H9 (cell line): ENCODE measurements around the gene WSB1. TPM values are rescaled to one million over a fixed set of nuclear protein-coding genes. Genes with fewer than 3 reads are reported as not detected.

Source experiments
- DNase-seq: peaks from one replicate; pipeline ENCODE4 v3.0.0-alpha.2; 2017
- H2AFZ ChIP-seq: one replicate; pipeline ENCODE4 v1.6.1; 2013; ENCODE audit warnings: mild to moderate bottlenecking, low read length, control low read depth, moderate library complexity
- H2AK5ac ChIP-seq: 2 replicates; pipeline ENCODE4 v1.6.1; 2013; ENCODE audit warnings: low read length, control low read depth, mixed read lengths; ENCODE audit not compliant: insufficient read length
- H2BK120ac ChIP-seq: one replicate; pipeline ENCODE4 v1.6.1; 2013; ENCODE audit warnings: low read depth, mild to moderate bottlenecking, low read length, control low read depth, inconsistent platforms; ENCODE audit not compliant: poor library complexity, severe bottlenecking
- H2BK12ac ChIP-seq: 2 replicates; pipeline ENCODE4 v1.6.1; 2013; ENCODE audit warnings: low read length, control low read depth, mixed read lengths, low read depth; ENCODE audit not compliant: insufficient read length
- H2BK15ac ChIP-seq: 2 replicates; pipeline ENCODE4 v1.6.1; 2013; ENCODE audit warnings: low read depth, low read length, control low read depth
- H2BK20ac ChIP-seq: one replicate; pipeline ENCODE4 v1.6.1; 2013; ENCODE audit warnings: low read depth, mild to moderate bottlenecking, low read length, control low read depth, inconsistent platforms; ENCODE audit not compliant: poor library complexity, severe bottlenecking
- H2BK5ac ChIP-seq: 2 replicates; pipeline ENCODE4 v1.6.1; 2013; ENCODE audit warnings: low read length, control low read depth, mixed read lengths; ENCODE audit not compliant: insufficient read length
- H3K14ac ChIP-seq: 2 replicates; pipeline ENCODE4 v1.6.1; 2013; ENCODE audit warnings: low read length, control low read depth; ENCODE audit not compliant: insufficient read depth
- H3K18ac ChIP-seq: 2 replicates; pipeline ENCODE4 v1.6.1; 2013; ENCODE audit warnings: low read depth, mild to moderate bottlenecking, mixed read lengths, low read length, control low read depth; ENCODE audit not compliant: insufficient read length
- H3K23ac ChIP-seq: 2 replicates; pipeline ENCODE4 v1.6.1; 2013; ENCODE audit warnings: low read length, control low read depth, mixed read lengths, low read depth; ENCODE audit not compliant: insufficient read length
- H3K23me2 ChIP-seq: 2 replicates; pipeline ENCODE4 v1.6.1; 2013; ENCODE audit warnings: low read depth, mild to moderate bottlenecking, mixed read lengths, low read length, control low read depth; ENCODE audit not compliant: insufficient read length, poor library complexity, severe bottlenecking
- H3K27ac ChIP-seq: 2 replicates; pipeline ENCODE4 v1.5.1; 2013; ENCODE audit warnings: low read length, control low read depth, mixed read lengths, low read depth; ENCODE audit not compliant: insufficient read length
- H3K27me3 ChIP-seq: 2 replicates; pipeline ENCODE4 v1.6.1; 2013; ENCODE audit warnings: low read length, control low read depth, inconsistent platforms; ENCODE audit not compliant: insufficient read depth
- H3K4ac ChIP-seq: 2 replicates; pipeline ENCODE4 v1.6.1; 2013; ENCODE audit warnings: low read depth, mild to moderate bottlenecking, control low read depth, inconsistent platforms, low read length, moderate library complexity
- H3K4me1 ChIP-seq: 2 replicates; pipeline ENCODE4 v1.6.1; 2013; ENCODE audit warnings: low read length, control low read depth, inconsistent platforms; ENCODE audit not compliant: insufficient read depth
- H3K4me2 ChIP-seq: 2 replicates; pipeline ENCODE4 v1.6.1; 2013; ENCODE audit warnings: low read length, control low read depth, mixed read lengths; ENCODE audit not compliant: insufficient read length, insufficient read depth
- H3K56ac ChIP-seq: 2 replicates; pipeline ENCODE4 v1.6.1; 2013; ENCODE audit warnings: low read depth, mild to moderate bottlenecking, mixed read lengths, low read length, control low read depth; ENCODE audit not compliant: insufficient read length
- H3K79me1 ChIP-seq: 2 replicates; pipeline ENCODE4 v1.6.1; 2013; ENCODE audit warnings: low read depth, mild to moderate bottlenecking, moderate library complexity, low read length, control low read depth, inconsistent platforms; ENCODE audit not compliant: insufficient read depth, poor library complexity, severe bottlenecking
- H3K79me2 ChIP-seq: 2 replicates; pipeline ENCODE4 v1.6.1; 2013; ENCODE audit warnings: low read length, control low read depth, inconsistent platforms; ENCODE audit not compliant: insufficient read depth
- H3K9ac ChIP-seq: 2 replicates; pipeline ENCODE4 v1.6.1; 2013; ENCODE audit warnings: low read length, control low read depth, mixed read lengths; ENCODE audit not compliant: insufficient read length; ENCODE audit errors: extremely low read depth
- H3K9me3 ChIP-seq: one replicate; pipeline ENCODE4 v1.6.1; 2013; ENCODE audit warnings: low read depth, low read length, inconsistent platforms; ENCODE audit not compliant: control insufficient read depth
- H3T11ph ChIP-seq: one replicate; pipeline ENCODE4 v1.6.1; 2013; ENCODE audit warnings: mild to moderate bottlenecking, low read length, control low read depth, inconsistent platforms
- H4K20me1 ChIP-seq: one replicate; pipeline ENCODE4 v1.6.1; 2013; ENCODE audit not compliant: control insufficient read depth, insufficient read length, insufficient read depth
- H4K5ac ChIP-seq: 2 replicates; pipeline ENCODE4 v1.6.1; 2013; ENCODE audit warnings: low read depth, mild to moderate bottlenecking, mixed read lengths, low read length, control low read depth; ENCODE audit not compliant: insufficient read length
- H4K8ac ChIP-seq: replicated peaks from 2 replicates; pipeline ENCODE4 v1.6.1; 2013; ENCODE audit warnings: low read length, control low read depth, mixed read lengths, low read depth; ENCODE audit not compliant: insufficient read length
- H4K91ac ChIP-seq: 2 replicates; pipeline ENCODE4 v1.6.1; 2013; ENCODE audit warnings: low read depth, mild to moderate bottlenecking, moderate library complexity, mixed read lengths, low read length, control low read depth; ENCODE audit not compliant: insufficient read length
- H3K27ac Mint-ChIP-seq, 3 experiments: 2 replicates in 2 of 3; 3 replicates in 1 of 3; pipeline ENCODE4 v1.8.0; 2020 to 2021; ENCODE audit warnings: mixed read lengths in 3 of 3, mild to moderate bottlenecking in 1 of 3, moderate library complexity in 1 of 3
- H3K27me3 Mint-ChIP-seq: 2 replicates; pipeline ENCODE4 v1.8.0; 2021; ENCODE audit warnings: low read depth, mild to moderate bottlenecking, moderate library complexity, mixed read lengths
- H3K36me3 Mint-ChIP-seq, 3 experiments: 2 replicates in 2 of 3; 3 replicates in 1 of 3; pipeline ENCODE4 v1.8.0; 2020 to 2021; ENCODE audit warnings: low read depth in 3 of 3, mixed read lengths in 3 of 3; ENCODE audit not compliant: insufficient read depth in 1 of 3
- H3K4me1 Mint-ChIP-seq, 2 experiments: 2 replicates each; pipeline ENCODE4 v1.8.0; 2020; ENCODE audit warnings: mixed read lengths in 2 of 2
- H3K4me3 Mint-ChIP-seq, 2 experiments: 2 replicates in 1 of 2; 3 replicates in 1 of 2; pipeline ENCODE4 v1.8.0; 2020 to 2021; ENCODE audit warnings: mild to moderate bottlenecking in 2 of 2, mixed read lengths in 2 of 2, moderate library complexity in 1 of 2
- H3K9me3 Mint-ChIP-seq, 2 experiments: 2 replicates in 1 of 2; 3 replicates in 1 of 2; pipeline ENCODE4 v1.8.0; 2020; ENCODE audit warnings: mild to moderate bottlenecking in 2 of 2, mixed read lengths in 2 of 2, moderate library complexity in 1 of 2
- CTCF ChIP-seq: fragments of 200-600 bp; sonication (generic); conservative IDR thresholded peaks from 3 replicates; pipeline ENCODE4 v1.8.0; 2021; ENCODE audit warnings: antibody characterized with exemption, mild to moderate bottlenecking
- WGBS: extraction: QIAGEN DNeasy Blood & Tissue Kit; methylation state at CpG from one replicate; pipeline ENCODE4 v1.1.7; 2013; ENCODE audit warnings: missing lambda C conversion rate, low lambda C conversion rate, mixed read lengths; ENCODE audit not compliant: insufficient read length; ENCODE audit errors: extremely low coverage; 5-methylcytosine and 5-hydroxymethylcytosine counted together
- total RNA-seq: library from RNA; stranded (reverse); gene quantifications from 2 replicates; pipeline ENCODE4 v1.2.1, GENCODE V29; 2021

Gene WSB1
- total RNA-seq, 1 experiment from 2014 or later: 187 TPM

- no peak for TF ChIP-seq CTCF
- H4K5ac ChIP-seq: no peak overlapping the region
- H3K56ac ChIP-seq: no peak overlapping the region
- no peaks in the 10 kb centered on the region for H3K79me1 ChIP-seq
- H4K91ac ChIP-seq: no peak overlapping the region
- Mint-ChIP-seq H3K9me3 (no peaks in the 10 kb centered on the region; a peak in 2 of 5 replicates), H3K27me3 (peaks cover 6% of the 10 kb centered on the region), H3K36me3 (peaks cover 1 to 13% (median 2%) of the 10 kb centered on the region in 3 experiments; a peak in 3 of 7 replicates), H3K27ac (peak overlapping the region in 1 of 3 experiments; percentile 99; a peak in 2 of 7 replicates), H3K4me3 (peak overlapping the region; percentile 89 to 90), H3K4me1 (peaks cover 14 to 22% of the 10 kb centered on the region in 2 experiments)
- H3K4me2 ChIP-seq: peak overlapping the region; percentile 26
- no peaks in the 10 kb centered on the region for H3K4me1 ChIP-seq
- no peak overlapping the region for H3T11ph ChIP-seq
- no peak overlapping the region for H2BK15ac ChIP-seq
- no peak overlapping the region for H4K8ac ChIP-seq
- no peak overlapping the region for H3K23ac ChIP-seq
- H3K18ac ChIP-seq: peak overlapping the region; percentile 8
- H3K79me2 ChIP-seq: no peaks in the 10 kb centered on the region
- no peaks in the 10 kb centered on the region for H4K20me1 ChIP-seq
- H2BK20ac ChIP-seq: no peak overlapping the region
- H2BK12ac ChIP-seq: no peak overlapping the region
- no peak overlapping the region for H3K14ac ChIP-seq
- no peak overlapping the region for H3K27ac ChIP-seq
- H3K27me3 ChIP-seq: no peaks in the 10 kb centered on the region
- no CpG with 5 or more reads among the region's 6 CpGs for WGBS
- no peak for DNase-seq
- H2AK5ac ChIP-seq: no peak overlapping the region
- no peak overlapping the region for H2BK5ac ChIP-seq
- no peak overlapping the region for H2AFZ ChIP-seq
- H2BK120ac ChIP-seq: no peak overlapping the region
- no peaks in the 10 kb centered on the region for H3K9me3 ChIP-seq
- peaks cover 8% of the 10 kb centered on the region for H3K23me2 ChIP-seq
- no peak overlapping the region for H3K9ac ChIP-seq
- H3K4ac ChIP-seq: no peak overlapping the region
These were observed 58.6 kb downstream of the WSB1 start for GRCh38 chr17:27352448-27353032.
